Esophagus muscularis mucosa (tissue), 3 donors: ENCODE measurements around the gene ERC2.

Source experiments
- CTCF ChIP-seq, 3 experiments: fragments of 200-600 bp in 2 of 3; fragments of 450-650 bp in 1 of 3; sonication (generic) in 2 of 3; IDR thresholded peaks; one replicate each; pipeline ENCODE4 v1.5.1; 2017 to 2019; ENCODE audit warnings: antibody characterized with exemption in 3 of 3, mild to moderate bottlenecking in 2 of 3, moderate library complexity in 1 of 3
- POLR2AphosphoS5 ChIP-seq, 2 donors: sonication (generic); formaldehyde crosslinking; IDR thresholded peaks; one replicate each; pipeline ENCODE4 v1.6.1; 2017; ENCODE audit warnings: antibody characterized with exemption in 2 of 2

GRCh38 chr3:55491296-55491816, 976.9 kb downstream of the ERC2 start:
- no peak for TF ChIP-seq POLR2AphosphoS5 (IDR thresholded peaks at IDR 0.05)
- TF ChIP-seq CTCF (IDR thresholded peaks at IDR 0.05), result no peak
